ENCODE measurements around the gene RNU11. TPM values are rescaled to one million over a fixed set of nuclear protein-coding genes. Genes with fewer than 3 reads are reported as not detected.

The RNU11 gene
- total RNA-seq, 2 donors from 2014 or later = not detected

- Mint-ChIP-seq H3K27me3 (ENCODE audit: insufficient read depth) (no peaks in the 10 kb centered on the region), H3K27ac (no peak overlapping the region), H3K36me3 (ENCODE audit: low read depth) (peaks cover 47% of the 10 kb centered on the region), H3K4me1 (no peaks in the 10 kb centered on the region), H3K4me3 (no peak overlapping the region), H3K9me3 (no peaks in the 10 kb centered on the region)
- H3K9ac ChIP-seq (ENCODE audit: extremely low read depth, low read length, poor library complexity, severe bottlenecking) = no peak overlapping the region
- 96 to 97% methylated on average over 5 of the region's 5 CpGs for WGBS, 2 experiments (ENCODE audit: insufficient coverage in 1 of 2, insufficient read length in 1 of 2)
- no peak for TF ChIP-seq CTCF (conservative IDR thresholded peaks at IDR 0.05)
- peaks cover 51% of the 10 kb centered on the region for H3K36me3 ChIP-seq (ENCODE audit: control insufficient read depth, insufficient read depth, low read length)
- no peak overlapping the region for H3K4me3 ChIP-seq (ENCODE audit: low read length)
- no peak overlapping the region for H3K27ac ChIP-seq (ENCODE audit: low read depth, low read length)
- no peak for DNase-seq
- no peaks in the 10 kb centered on the region for H3K4me1 ChIP-seq (ENCODE audit: control insufficient read depth, insufficient read depth, low read length)
- H3K9me3 ChIP-seq (ENCODE audit: control insufficient read depth, low read length) = no peaks in the 10 kb centered on the region
- H3K27me3 ChIP-seq (ENCODE audit: control insufficient read depth, insufficient read depth, low read length, poor library complexity, severe bottlenecking) = no peaks in the 10 kb centered on the region
Observed at GRCh38 chr1:28613175-28613574, 35.2 kb upstream of the RNU11 start.

DNA sequence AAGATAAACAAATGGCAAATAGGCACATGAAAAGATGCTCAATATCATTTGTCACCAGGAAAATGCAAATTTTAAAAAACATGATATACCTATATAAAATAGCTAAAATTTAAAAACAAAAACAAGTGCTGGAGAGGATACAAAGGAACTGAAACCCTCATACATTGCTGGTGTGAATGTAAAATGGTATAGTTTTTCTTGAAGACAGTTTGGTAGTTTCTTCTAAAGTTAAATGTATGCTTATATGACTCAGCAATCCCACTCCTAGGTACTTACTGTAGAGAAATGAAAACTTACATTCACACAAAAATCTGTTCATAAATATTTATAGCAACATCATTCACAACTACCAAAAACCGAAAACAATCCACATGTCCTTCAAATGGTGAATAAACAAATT is 16.7 kb upstream of the RNU11 start:
- 100% methylated on average over 1 of the region's 1 CpG; no CpG with 5 or more reads in 1 of the 2 experiments for WGBS, 2 experiments (ENCODE audit: insufficient coverage in 1 of 2, insufficient read length in 1 of 2)
- H3K27me3 Mint-ChIP-seq (ENCODE audit: insufficient read depth) = no peaks in the 10 kb centered on the region

GRCh38 chr1:28632560-28632959 is 15.8 kb upstream of the RNU11 start:
- peaks cover 5% of the 10 kb centered on the region for H3K36me3 ChIP-seq (ENCODE audit: control insufficient read depth, insufficient read depth, low read length)
- H3K27ac Mint-ChIP-seq = no peak overlapping the region

More for the DNA sequence above, 16.7 kb upstream of the RNU11 start:
- TF ChIP-seq CTCF (conservative IDR thresholded peaks at IDR 0.05) = no peak
- H3K4me1 ChIP-seq (ENCODE audit: control insufficient read depth, insufficient read depth, low read length) = no peaks in the 10 kb centered on the region
- no peaks in the 10 kb centered on the region for H3K9me3 ChIP-seq (ENCODE audit: control insufficient read depth, low read length)
- Mint-ChIP-seq H3K9me3 (no peaks in the 10 kb centered on the region), H3K4me1 (no peaks in the 10 kb centered on the region), H3K36me3 (ENCODE audit: low read depth) (peaks cover 11% of the 10 kb centered on the region), H3K4me3 (no peak overlapping the region), H3K27ac (no peak overlapping the region)
- no peak overlapping the region for H3K9ac ChIP-seq (ENCODE audit: extremely low read depth, low read length, poor library complexity, severe bottlenecking)
- H3K27me3 ChIP-seq (ENCODE audit: control insufficient read depth, insufficient read depth, low read length, poor library complexity, severe bottlenecking) = no peaks in the 10 kb centered on the region
- no peak overlapping the region for H3K27ac ChIP-seq (ENCODE audit: low read depth, low read length)
- H3K36me3 ChIP-seq (ENCODE audit: control insufficient read depth, insufficient read depth, low read length) = peaks cover 5% of the 10 kb centered on the region
- DNase-seq = no peak
- no peak overlapping the region for H3K4me3 ChIP-seq (ENCODE audit: low read length)

More at GRCh38 chr1:28632560-28632959, 15.8 kb upstream of the RNU11 start:
- Histone ChIP-seq H3K27me3 (ENCODE audit: control insufficient read depth, insufficient read depth, low read length, poor library complexity, severe bottlenecking) (no peaks in the 10 kb centered on the region), H3K27ac (ENCODE audit: low read depth, low read length) (no peak overlapping the region), H3K9ac (ENCODE audit: extremely low read depth, low read length, poor library complexity, severe bottlenecking) (no peak overlapping the region), H3K9me3 (ENCODE audit: control insufficient read depth, low read length) (no peaks in the 10 kb centered on the region), H3K4me3 (ENCODE audit: low read length) (no peak overlapping the region), H3K4me1 (ENCODE audit: control insufficient read depth, insufficient read depth, low read length) (no peaks in the 10 kb centered on the region)
- H3K36me3 Mint-ChIP-seq (ENCODE audit: low read depth) = peaks cover 14% of the 10 kb centered on the region
- no peak for TF ChIP-seq CTCF (conservative IDR thresholded peaks at IDR 0.05)
- WGBS, 2 experiments (ENCODE audit: insufficient coverage in 1 of 2, insufficient read length in 1 of 2) = 96 to 100% methylated on average over 2 to 4 of the region's 4 CpGs
- no peaks in the 10 kb centered on the region for H3K27me3 Mint-ChIP-seq (ENCODE audit: insufficient read depth)
- H3K4me3 Mint-ChIP-seq = no peak overlapping the region
- H3K9me3 Mint-ChIP-seq = no peaks in the 10 kb centered on the region
- H3K4me1 Mint-ChIP-seq = no peaks in the 10 kb centered on the region
- DNase-seq = no peak

Data from endodermal cell (in vitro differentiated cells).